GM21528 (cell line): Measurements from ENCODE around the gene NEXMIF.
"Not testable (repeated sequence)": the region's sequence is repeated elsewhere in the genome, so short reads cannot be mapped to it uniquely, and the experiment has no call there.

Source experiments
- ATAC-seq: cut with Tn5 transposase; IDR thresholded peaks from one replicate; pipeline ENCODE4 v1.9.1; 2021; ENCODE audit warnings: mild to moderate bottlenecking, moderate library complexity; ENCODE audit not compliant: unreplicated experiment, low FRiP score

NEXMIF gene

GRCh38 chrX:74925225-74926088, at the start of gene NEXMIF:
Gene NEXMIF (minus strand): TSS chrX:74925452.
- peak; percentile 73 for ATAC-seq

- ATAC-seq = not testable (repeated sequence)
Observed at GRCh38 chrX:74961962-74962361, 36.7 kb upstream of the NEXMIF start.

GRCh38 chrX:74949717-74950116, 24.5 kb upstream of the NEXMIF start:
- ATAC-seq = no peak

- no peak for ATAC-seq
Observed at GRCh38 chrX:74940414-74940813, 15.2 kb upstream of the NEXMIF start.

GRCh38 chrX:74931214-74931613, 6.0 kb upstream of the NEXMIF start:
- ATAC-seq = no peak

- peak; percentile 53 for ATAC-seq
Observed at GRCh38 chrX:74924449-74925224, 615 bp downstream of the NEXMIF start.

- ATAC-seq = peak; percentile 11
Observed at GRCh38 chrX:74923942-74924448, 1.3 kb downstream of the NEXMIF start.

- ATAC-seq = peak; percentile 75
Observed at GRCh38 chrX:74922922-74923543, 2.2 kb downstream of the NEXMIF start.

- ATAC-seq = no peak
Observed at GRCh38 chrX:74911494-74911893, 13.8 kb downstream of the NEXMIF start.

- ATAC-seq = no peak
Observed at GRCh38 chrX:74906417-74906816, 18.8 kb downstream of the NEXMIF start.

GRCh38 chrX:74902806-74903205, 22.4 kb downstream of the NEXMIF start:
- ATAC-seq = no peak

- ATAC-seq = no peak
Observed at GRCh38 chrX:74892561-74892960, 32.7 kb downstream of the NEXMIF start.

GRCh38 chrX:74890676-74891430, 34.4 kb downstream of the NEXMIF start:
- peak; percentile 93 for ATAC-seq

- ATAC-seq = not testable (repeated sequence)
Observed at GRCh38 chrX:74882383-74882782, 42.9 kb downstream of the NEXMIF start.

- no peak for ATAC-seq
Observed at GRCh38 chrX:74865725-74866124, 59.5 kb downstream of the NEXMIF start.

- no peak for ATAC-seq
Observed at GRCh38 chrX:74853255-74853654, 72.0 kb downstream of the NEXMIF start.

GRCh38 chrX:74835566-74835965, 89.7 kb downstream of the NEXMIF start:
- ATAC-seq = no peak

- ATAC-seq = not testable (repeated sequence)
Observed at GRCh38 chrX:74819797-74820196, 105.5 kb downstream of the NEXMIF start.

- ATAC-seq = no peak
Observed at GRCh38 chrX:74814681-74815080, 110.6 kb downstream of the NEXMIF start.

- no peak for ATAC-seq
Observed at GRCh38 chrX:74804574-74804973, 120.7 kb downstream of the NEXMIF start.
